Measurements from ENCODE around the gene CRYBB1.

CRYBB1 gene

GRCh38 chr22:26660961-26661578 is 43.2 kb upstream of the CRYBB1 start:
- DNase-seq, result no peak
- peaks cover 0 to 23% (median 21%) of the 10 kb centered on the region in 4 donors for H3K4me1 ChIP-seq
- no peaks in the 10 kb centered on the region for H3K36me3 ChIP-seq
- no peak for TF ChIP-seq CTCF (IDR thresholded peaks at IDR 0.05)
- H3K9me3 ChIP-seq, result no peaks in the 10 kb centered on the region
- H3K27me3 ChIP-seq, result peaks cover 0 to 74% of the 10 kb centered on the region in 2 donors
- intact Hi-C loops (cut with DNase I; ENCODE audit: low total_unique reads), result no loop called here
- H3K27ac ChIP-seq, result no peak overlapping the region
- no peak overlapping the region for H3K4me3 ChIP-seq

- no peaks in the 10 kb centered on the region for H3K36me3 ChIP-seq
- H3K4me3 ChIP-seq, result no peak overlapping the region
- intact Hi-C loops (cut with DNase I; ENCODE audit: low total_unique reads), result no loop called here
- H3K4me1 ChIP-seq, result peaks cover 0 to 23% (median 21%) of the 10 kb centered on the region in 4 donors
- DNase-seq, result no peak
- peaks cover 0 to 80% of the 10 kb centered on the region in 2 donors for H3K27me3 ChIP-seq
- no peaks in the 10 kb centered on the region for H3K9me3 ChIP-seq
- no peak for TF ChIP-seq CTCF (IDR thresholded peaks at IDR 0.05)
- H3K27ac ChIP-seq, result no peak overlapping the region
Measured at GRCh38 chr22:26660356-26660755, 42.5 kb upstream of the CRYBB1 start.

- H3K9me3 ChIP-seq, result no peaks in the 10 kb centered on the region
- H3K4me3 ChIP-seq, result peak overlapping the region in 1 of 2 donors; percentile 32
- no peak for TF ChIP-seq CTCF (IDR thresholded peaks at IDR 0.05)
- DNase-seq, result no peak
- H3K4me1 ChIP-seq, result peaks cover 0 to 23% (median 21%) of the 10 kb centered on the region in 4 donors
- no peaks in the 10 kb centered on the region for H3K36me3 ChIP-seq
- intact Hi-C loops (cut with DNase I; ENCODE audit: low total_unique reads), result no loop called here
- peaks cover 0 to 82% of the 10 kb centered on the region in 2 donors for H3K27me3 ChIP-seq
- H3K27ac ChIP-seq, result no peak overlapping the region
Measured at GRCh38 chr22:26658671-26659478, 41.0 kb upstream of the CRYBB1 start.

GRCh38 chr22:26658161-26658560 is 40.3 kb upstream of the CRYBB1 start:
- Histone ChIP-seq H3K27me3 (peaks cover 0 to 82% of the 10 kb centered on the region in 2 donors), H3K4me1 (peaks cover 0 to 23% (median 21%) of the 10 kb centered on the region in 4 donors), H3K27ac (no peak overlapping the region), H3K4me3 (peak overlapping the region in 1 of 2 donors; percentile 32), H3K9me3 (no peaks in the 10 kb centered on the region), H3K36me3 (no peaks in the 10 kb centered on the region)
- no peak for TF ChIP-seq CTCF (IDR thresholded peaks at IDR 0.05)
- intact Hi-C loops (cut with DNase I; ENCODE audit: low total_unique reads), result no loop called here
- no peak for DNase-seq

GRCh38 chr22:26656891-26657851 is 39.3 kb upstream of the CRYBB1 start, which contains the start of gene MIAT:
Gene MIAT, plus strand, starts transcription at chr22:26657588.
- no peaks in the 10 kb centered on the region for H3K9me3 ChIP-seq
- no peaks in the 10 kb centered on the region for H3K36me3 ChIP-seq
- peak within 1 kb of the TSS in 1 of 2 donors; percentile 32 for H3K4me3 ChIP-seq
- H3K27me3 ChIP-seq, result peaks cover 0 to 79% of the 10 kb centered on the region in 2 donors
- intact Hi-C loops (cut with DNase I; ENCODE audit: low total_unique reads), result no loop called here
- no peak within 1 kb of the TSS for H3K27ac ChIP-seq
- TF ChIP-seq CTCF (IDR thresholded peaks at IDR 0.05), result no peak
- peaks cover 0 to 23% (median 21%) of the 10 kb centered on the region in 4 donors for H3K4me1 ChIP-seq
- no peak for DNase-seq
